ENCODE data around the gene PMM1. TPM values are rescaled to one million over a fixed set of nuclear protein-coding genes. Genes with fewer than 3 reads are reported as not detected.

The PMM1 gene
- total and polyA plus RNA-seq, 2 of the 13 experiments (the other 11 are each of a cell fraction or from before 2014, with no cell fraction given), result 17.8 to 95.6 TPM

DNA sequence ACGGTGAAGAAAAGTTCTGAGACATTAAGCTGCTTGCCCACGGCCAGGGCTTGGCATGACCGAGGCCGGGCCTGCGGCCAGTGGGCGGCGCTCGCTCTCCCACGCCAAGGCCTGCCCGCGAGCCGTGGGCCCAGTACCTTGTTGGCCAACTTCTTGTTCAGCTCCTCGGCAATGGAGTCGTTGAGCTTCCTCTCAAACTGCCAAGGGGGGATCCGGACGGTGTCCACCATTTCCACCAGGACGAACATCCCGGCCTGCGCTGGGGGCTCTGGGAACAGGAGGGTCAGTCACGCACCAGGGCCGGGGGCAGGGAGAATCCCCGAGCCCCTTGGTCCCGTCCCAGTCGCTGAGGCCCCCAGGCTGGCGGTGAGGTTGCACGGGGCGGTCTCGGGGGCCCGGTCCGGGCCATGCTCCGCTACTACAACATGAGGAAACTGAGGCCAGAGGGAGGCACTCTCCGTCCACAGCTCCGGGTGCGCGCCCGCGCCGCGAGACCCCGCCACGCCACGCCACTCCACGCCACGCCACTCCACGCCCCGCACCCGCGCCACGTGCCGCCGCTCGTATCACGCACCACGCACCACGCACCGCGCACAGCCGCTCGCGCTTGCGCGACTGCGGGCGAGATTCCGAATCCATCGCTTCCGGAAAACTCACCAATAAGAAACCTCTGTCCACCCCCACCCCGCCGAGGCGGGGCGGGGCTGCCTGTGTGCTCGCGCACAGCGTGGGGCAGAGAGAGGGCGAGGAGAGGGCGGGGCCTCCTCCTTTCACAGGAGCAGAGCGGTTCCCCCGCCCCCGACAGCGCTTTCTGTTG lies 45.6 kb downstream of the PMM1 start, which contains the start of gene POLR3H (continued):
- TF ChIP-seq, protein P1, sequence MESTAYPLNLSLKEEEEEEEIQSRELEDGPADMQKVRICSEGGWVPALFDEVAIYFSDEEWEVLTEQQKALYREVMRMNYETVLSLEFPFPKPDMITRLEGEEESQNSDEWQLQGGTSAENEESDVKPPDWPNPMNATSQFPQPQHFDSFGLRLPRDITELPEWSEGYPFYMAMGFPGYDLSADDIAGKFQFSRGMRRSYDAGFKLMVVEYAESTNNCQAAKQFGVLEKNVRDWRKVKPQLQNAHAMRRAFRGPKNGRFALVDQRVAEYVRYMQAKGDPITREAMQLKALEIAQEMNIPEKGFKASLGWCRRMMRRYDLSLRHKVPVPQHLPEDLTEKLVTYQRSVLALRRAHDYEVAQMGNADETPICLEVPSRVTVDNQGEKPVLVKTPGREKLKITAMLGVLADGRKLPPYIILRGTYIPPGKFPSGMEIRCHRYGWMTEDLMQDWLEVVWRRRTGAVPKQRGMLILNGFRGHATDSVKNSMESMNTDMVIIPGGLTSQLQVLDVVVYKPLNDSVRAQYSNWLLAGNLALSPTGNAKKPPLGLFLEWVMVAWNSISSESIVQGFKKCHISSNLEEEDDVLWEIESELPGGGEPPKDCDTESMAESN (CRISPR knock-in tag; conservative IDR thresholded peaks at IDR 0.05), result 0 out of 2 replicates have a peak, but pooled peaks have one; percentile 41
- TF ChIP-seq ZNF7 (CRISPR knock-in tag; IDR thresholded peaks at IDR 0.05) (no peak), NFATC3 (CRISPR knock-in tag; IDR thresholded peaks at IDR 0.05) (no peak), ZNF460 (CRISPR knock-in tag; IDR thresholded peaks at IDR 0.05; ENCODE audit: borderline replicate concordance) (no peak), ZBTB21 (CRISPR knock-in tag; IDR thresholded peaks at IDR 0.05) (no peak), HOXA7 (CRISPR knock-in tag; IDR thresholded peaks at IDR 0.05) (no peak), SMAD1 (CRISPR knock-in tag; IDR thresholded peaks at IDR 0.05; ENCODE audit: borderline replicate concordance, low read depth) (no peak), IKZF1 (IDR thresholded peaks at IDR 0.05) (no peak), ZNF138 (CRISPR knock-in tag; IDR thresholded peaks at IDR 0.05; ENCODE audit: low read depth) (no peak; the same call in 1 of the 2 replicates), ZNF441 (CRISPR knock-in tag; IDR thresholded peaks at IDR 0.05; ENCODE audit: borderline replicate concordance) (peak; percentile 57; the same call in 1 of the 2 replicates), THAP11 (CRISPR knock-in tag; IDR thresholded peaks at IDR 0.05) (peak; percentile 72), AGO1 (IDR thresholded peaks at IDR 0.05; ENCODE audit: low read depth, low read length, poor library complexity, severe bottlenecking) (no peak), SSRP1 (CRISPR knock-in tag; IDR thresholded peaks at IDR 0.05) (0 out of 2 replicates have a peak, but pooled peaks have one; percentile 53), KLF12 (CRISPR knock-in tag; IDR thresholded peaks at IDR 0.05; ENCODE audit: borderline replicate concordance) (peak; percentile 69; the same call in 1 of the 2 replicates), NCOA5 (CRISPR knock-in tag; IDR thresholded peaks at IDR 0.05) (no peak), ZNF563 (CRISPR knock-in tag; IDR thresholded peaks at IDR 0.05) (peak; percentile 63), ATF1 (CRISPR knock-in tag; IDR thresholded peaks at IDR 0.05) (no peak), SMC3 (IDR thresholded peaks at IDR 0.05; ENCODE audit: low read length) (no peak), RFX3 (CRISPR knock-in tag; IDR thresholded peaks at IDR 0.05) (no peak), ZFP36L2 (CRISPR knock-in tag; IDR thresholded peaks at IDR 0.05) (peak; percentile 87; the same call in 1 of the 2 replicates), ATF7-NPFF (CRISPR knock-in tag; IDR thresholded peaks at IDR 0.05; ENCODE audit: low read depth) (no peak; the same call in 1 of the 2 replicates)
- TF ChIP-seq, protein P2, sequence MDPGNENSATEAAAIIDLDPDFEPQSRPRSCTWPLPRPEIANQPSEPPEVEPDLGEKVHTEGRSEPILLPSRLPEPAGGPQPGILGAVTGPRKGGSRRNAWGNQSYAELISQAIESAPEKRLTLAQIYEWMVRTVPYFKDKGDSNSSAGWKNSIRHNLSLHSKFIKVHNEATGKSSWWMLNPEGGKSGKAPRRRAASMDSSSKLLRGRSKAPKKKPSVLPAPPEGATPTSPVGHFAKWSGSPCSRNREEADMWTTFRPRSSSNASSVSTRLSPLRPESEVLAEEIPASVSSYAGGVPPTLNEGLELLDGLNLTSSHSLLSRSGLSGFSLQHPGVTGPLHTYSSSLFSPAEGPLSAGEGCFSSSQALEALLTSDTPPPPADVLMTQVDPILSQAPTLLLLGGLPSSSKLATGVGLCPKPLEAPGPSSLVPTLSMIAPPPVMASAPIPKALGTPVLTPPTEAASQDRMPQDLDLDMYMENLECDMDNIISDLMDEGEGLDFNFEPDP (CRISPR knock-in tag; conservative IDR thresholded peaks at IDR 0.05), result no peak
- TF ChIP-seq, protein P3, sequence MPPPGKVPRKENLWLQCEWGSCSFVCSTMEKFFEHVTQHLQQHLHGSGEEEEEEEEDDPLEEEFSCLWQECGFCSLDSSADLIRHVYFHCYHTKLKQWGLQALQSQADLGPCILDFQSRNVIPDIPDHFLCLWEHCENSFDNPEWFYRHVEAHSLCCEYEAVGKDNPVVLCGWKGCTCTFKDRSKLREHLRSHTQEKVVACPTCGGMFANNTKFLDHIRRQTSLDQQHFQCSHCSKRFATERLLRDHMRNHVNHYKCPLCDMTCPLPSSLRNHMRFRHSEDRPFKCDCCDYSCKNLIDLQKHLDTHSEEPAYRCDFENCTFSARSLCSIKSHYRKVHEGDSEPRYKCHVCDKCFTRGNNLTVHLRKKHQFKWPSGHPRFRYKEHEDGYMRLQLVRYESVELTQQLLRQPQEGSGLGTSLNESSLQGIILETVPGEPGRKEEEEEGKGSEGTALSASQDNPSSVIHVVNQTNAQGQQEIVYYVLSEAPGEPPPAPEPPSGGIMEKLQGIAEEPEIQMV (CRISPR knock-in tag; IDR thresholded peaks at IDR 0.05; ENCODE audit: low read depth), result no peak
- TF ChIP-seq, protein P4, sequence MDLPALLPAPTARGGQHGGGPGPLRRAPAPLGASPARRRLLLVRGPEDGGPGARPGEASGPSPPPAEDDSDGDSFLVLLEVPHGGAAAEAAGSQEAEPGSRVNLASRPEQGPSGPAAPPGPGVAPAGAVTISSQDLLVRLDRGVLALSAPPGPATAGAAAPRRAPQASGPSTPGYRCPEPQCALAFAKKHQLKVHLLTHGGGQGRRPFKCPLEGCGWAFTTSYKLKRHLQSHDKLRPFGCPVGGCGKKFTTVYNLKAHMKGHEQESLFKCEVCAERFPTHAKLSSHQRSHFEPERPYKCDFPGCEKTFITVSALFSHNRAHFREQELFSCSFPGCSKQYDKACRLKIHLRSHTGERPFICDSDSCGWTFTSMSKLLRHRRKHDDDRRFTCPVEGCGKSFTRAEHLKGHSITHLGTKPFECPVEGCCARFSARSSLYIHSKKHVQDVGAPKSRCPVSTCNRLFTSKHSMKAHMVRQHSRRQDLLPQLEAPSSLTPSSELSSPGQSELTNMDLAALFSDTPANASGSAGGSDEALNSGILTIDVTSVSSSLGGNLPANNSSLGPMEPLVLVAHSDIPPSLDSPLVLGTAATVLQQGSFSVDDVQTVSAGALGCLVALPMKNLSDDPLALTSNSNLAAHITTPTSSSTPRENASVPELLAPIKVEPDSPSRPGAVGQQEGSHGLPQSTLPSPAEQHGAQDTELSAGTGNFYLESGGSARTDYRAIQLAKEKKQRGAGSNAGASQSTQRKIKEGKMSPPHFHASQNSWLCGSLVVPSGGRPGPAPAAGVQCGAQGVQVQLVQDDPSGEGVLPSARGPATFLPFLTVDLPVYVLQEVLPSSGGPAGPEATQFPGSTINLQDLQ (CRISPR knock-in tag; IDR thresholded peaks at IDR 0.05), result 0 out of 2 replicates have a peak, but pooled peaks have one; percentile 63

All from HepG2 (cell line).